Measurements from ENCODE around the gene EXD3.

- TF ChIP-seq CTCF (conservative IDR thresholded peaks at IDR 0.05 in 1 of 2, IDR thresholded peaks at IDR 0.05 in 1 of 2; ENCODE audit: low read depth in 1 of 2, low read length in 2 of 2) = no peak
- TF ChIP-seq EZH2 (IDR thresholded peaks at IDR 0.05; ENCODE audit: low read length, missing control alignments) = no peak
Measured at GRCh38 chr9:137262909-137263285, 160.1 kb downstream of the EXD3 start.
